PC-3 (cell line): ENCODE data around the gene OSCAR. TPM values are rescaled to one million over a fixed set of nuclear protein-coding genes. Genes with fewer than 3 reads are reported as not detected.

Experiments used
- ATAC-seq: fragments of 200-7000 bp; cut with Tn5 transposase; 2 replicates; pipeline ENCODE4 v1.9.1; 2020; ENCODE audit warnings: mild to moderate bottlenecking, moderate library complexity
- BruUV-seq: library from RNA; stranded (reverse); fragments of 400-500 nt; replicated peaks from 2 replicates; lab custom pipeline; 2021; lab: Mats Ljungman, UMichigan
- CTCF ChIA-PET: fragments of 300-600 bp; sonication (Branson Sonifier 250); formaldehyde crosslinking; loops from one replicate; lab custom pipeline; 2022; ENCODE audit warnings: antibody characterized with exemption; lab: Charles Lee
- POLR2A ChIA-PET: fragments of 300-600 bp; sonication (Branson Sonifier 250); formaldehyde crosslinking; loops from one replicate; lab custom pipeline; 2022; ENCODE audit warnings: antibody characterized with exemption; ENCODE audit not compliant: unreplicated experiment; lab: Charles Lee
- DNase-seq: peaks from one replicate; pipeline ENCODE4 v3.0.0-alpha.2; 2015
- H2AFZ ChIP-seq: fragments of 300-600 bp; sonication (generic); 2 replicates; pipeline ENCODE4 v1.6.0; 2016; ENCODE audit warnings: antibody characterized with exemption, low read length
- H3F3A ChIP-seq: fragments of 300-600 bp; sonication (generic); one replicate; pipeline ENCODE4 v1.6.0; 2017; ENCODE audit warnings: antibody characterized with exemption, low read length, control low read depth, mild to moderate bottlenecking; ENCODE audit not compliant: unreplicated experiment
- H3K27ac ChIP-seq: fragments of 300-600 bp; sonication (generic); 2 replicates; pipeline ENCODE4 v1.5.1; 2016; ENCODE audit warnings: mild to moderate bottlenecking, low read length
- H3K27me3 ChIP-seq: fragments of 300-600 bp; sonication (generic); 2 replicates; pipeline ENCODE4 v1.6.1; 2016; ENCODE audit warnings: low read length, mixed read lengths
- H3K36me3 ChIP-seq: fragments of 300-600 bp; sonication (generic); 2 replicates; pipeline ENCODE4 v1.6.1; 2016; ENCODE audit warnings: low read depth, mixed run types, low read length, mixed read lengths
- H3K4me1 ChIP-seq: fragments of 300-600 bp; sonication (generic); 2 replicates; pipeline ENCODE4 v1.5.1; 2016; ENCODE audit warnings: low read length; ENCODE audit not compliant: insufficient read depth
- H3K4me2 ChIP-seq: fragments of 300-600 bp; sonication (generic); 2 replicates; pipeline ENCODE4 v1.6.0; 2016; ENCODE audit warnings: low read length
- H3K4me3 ChIP-seq: fragments of 300-600 bp; sonication (generic); 2 replicates; pipeline ENCODE4 v1.5.1; 2016; ENCODE audit warnings: mild to moderate bottlenecking, low read length, mixed read lengths
- H3K79me2 ChIP-seq: fragments of 300-600 bp; sonication (generic); 2 replicates; pipeline ENCODE4 v1.6.1; 2017; ENCODE audit warnings: low read length, mixed read lengths
- H3K9ac ChIP-seq: fragments of 300-600 bp; sonication (generic); 2 replicates; pipeline ENCODE4 v1.6.0; 2016; ENCODE audit warnings: mild to moderate bottlenecking, low read length
- H3K9me2 ChIP-seq: fragments of 300-600 bp; sonication (generic); replicated peaks from 2 replicates; pipeline ENCODE4 v1.6.1; 2016; ENCODE audit warnings: mixed run types, low read length, mixed read lengths
- H3K9me3 ChIP-seq: fragments of 300-600 bp; sonication (generic); 2 replicates; pipeline ENCODE4 v1.6.1; 2016; ENCODE audit warnings: low read length, mixed read lengths
- H4K20me1 ChIP-seq: fragments of 300-600 bp; sonication (generic); 2 replicates; pipeline ENCODE4 v1.6.1; 2016; ENCODE audit warnings: low read length, mixed read lengths
- CTCF ChIP-seq: fragments of 300-600 bp; sonication (generic); conservative IDR thresholded peaks from 2 replicates; pipeline ENCODE4 v1.5.1; 2017; ENCODE audit warnings: antibody characterized with exemption, low read depth, mild to moderate bottlenecking, low read length
- EZH2 ChIP-seq: fragments of 300-600 bp; sonication (generic); IDR thresholded peaks from one replicate; pipeline ENCODE4 v1.6.1; 2017; ENCODE audit warnings: antibody characterized with exemption, mild to moderate bottlenecking, low read length; ENCODE audit not compliant: unreplicated experiment
- EZH2phosphoT487 ChIP-seq: fragments of 300-600 bp; sonication (generic); IDR thresholded peaks from 2 replicates; pipeline ENCODE4 v1.6.1; 2018; ENCODE audit warnings: mild to moderate bottlenecking, antibody characterized with exemption, low read length, borderline replicate concordance
- intact Hi-C: fragments of 100-400 bp; cut with micrococcal nuclease; formaldehyde crosslinking; loops from 2 replicates; pipeline ENCODE4 v1.9.0; 2023
- total RNA-seq: library from RNA; depleted of rRNA; stranded (reverse); fragments of >200 nt; gene quantifications from 2 replicates; pipeline ENCODE4 v1.2.3, GENCODE V29; 2014; rRNA removed

The OSCAR gene
- total RNA-seq, 1 experiment from 2014 or later: not detected

DNA sequence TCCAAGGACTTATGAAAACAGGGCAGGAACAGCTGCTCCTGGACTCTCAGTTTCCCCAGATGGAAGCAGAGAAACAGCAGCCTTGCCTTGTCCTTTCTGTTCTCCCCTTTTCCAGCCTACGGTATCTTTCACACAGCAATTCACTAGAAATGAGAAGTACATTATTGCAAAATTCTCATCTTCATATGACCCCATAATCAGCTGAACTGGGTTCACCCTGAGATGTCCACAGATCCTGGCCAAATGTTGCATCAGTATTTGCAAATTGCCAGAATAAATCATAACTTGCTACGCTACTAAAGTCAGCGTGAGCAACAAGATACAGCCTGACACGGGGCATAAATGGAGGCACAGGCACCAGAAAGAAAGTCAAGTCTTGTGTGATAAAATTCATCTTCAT is 53.0 kb downstream of the OSCAR start:
- BruUV-seq: no TSS peak
- Histone ChIP-seq H3K9me2 (no peaks in the 10 kb centered on the region), H3K27ac (no peak overlapping the region), H3K4me2 (no peak overlapping the region), H4K20me1 (no peaks in the 10 kb centered on the region), H3K4me3 (no peak overlapping the region), H3K27me3 (peaks cover 65% of the 10 kb centered on the region), H2AFZ (no peak overlapping the region), H3K36me3 (no peaks in the 10 kb centered on the region), H3K79me2 (no peaks in the 10 kb centered on the region), H3K4me1 (no peaks in the 10 kb centered on the region), H3F3A (no peaks in the 10 kb centered on the region), H3K9ac (no peak overlapping the region), H3K9me3 (no peaks in the 10 kb centered on the region)
- POLR2A ChIA-PET: no interaction called here
- intact Hi-C loops: no loop called here
- TF ChIP-seq CTCF: no peak
- TF ChIP-seq EZH2phosphoT487: no peak
- TF ChIP-seq EZH2: no peak
- CTCF ChIA-PET: no interaction called here
- DNase-seq (no peak), ATAC-seq (no peak)

DNA sequence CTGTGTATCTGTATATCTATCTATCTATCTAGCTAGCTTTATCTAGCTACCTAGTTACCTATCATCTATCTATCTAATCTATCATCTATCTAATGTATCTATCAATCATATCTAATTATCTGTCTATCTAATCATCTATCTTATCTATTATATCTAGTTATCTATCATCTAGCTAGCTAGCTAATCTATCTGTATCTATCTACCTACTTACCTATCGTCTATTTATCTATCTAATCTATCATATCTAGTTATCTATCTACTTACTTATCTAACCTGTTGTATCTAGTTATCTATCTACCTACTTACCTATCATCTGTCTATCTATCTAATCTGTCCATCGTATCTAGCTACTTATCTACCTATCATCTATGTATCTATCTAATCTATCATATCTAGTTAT is 54.8 kb downstream of the OSCAR start:
- intact Hi-C loops: no loop called here
- Histone ChIP-seq H3K4me3 (no peak overlapping the region), H3F3A (no peaks in the 10 kb centered on the region), H3K36me3 (no peaks in the 10 kb centered on the region), H3K9me2 (no peaks in the 10 kb centered on the region), H4K20me1 (no peaks in the 10 kb centered on the region), H3K9me3 (no peaks in the 10 kb centered on the region), H3K27me3 (peaks cover 65% of the 10 kb centered on the region), H3K9ac (no peak overlapping the region), H3K4me1 (no peaks in the 10 kb centered on the region), H3K4me2 (no peak overlapping the region), H3K79me2 (no peaks in the 10 kb centered on the region), H2AFZ (no peak overlapping the region), H3K27ac (no peak overlapping the region)
- ChIA-PET CTCF (interaction anchor here (0.6 kb wide), 1 partner anchor 155 kb away, joined by 4 read pairs; the partner anchor contains the start of gene RPS9), POLR2A (no interaction called here)
- TF ChIP-seq CTCF (no peak), EZH2 (no peak), EZH2phosphoT487 (no peak)
- DNase-seq (no peak), ATAC-seq (no peak)
- BruUV-seq: no TSS peak

Other genes with a start within 250 kb of the OSCAR start
- 58.9 and 63.5 TPM in 2 replicates for gene MYADM, start 232.9 kb downstream of the OSCAR start, total RNA-seq
- 1.5 TPM in 1 of 2 replicates, not detected in the other for gene PRKCG, start 218.6 kb downstream of the OSCAR start, total RNA-seq
- not detected in 2 replicates for gene CACNG7, start 191.5 kb downstream of the OSCAR start, total RNA-seq
- gene CACNG8, start 137.9 kb downstream of the OSCAR start, total RNA-seq: 0.15 and 0.23 TPM in 2 replicates
- gene CACNG6, start 109.2 kb downstream of the OSCAR start, total RNA-seq: 1.8 TPM in 1 of 2 replicates, not detected in the other
- not detected in 2 replicates for gene VSTM1, start 36.9 kb downstream of the OSCAR start, total RNA-seq
- gene TARM1, start 19.4 kb downstream of the OSCAR start, total RNA-seq: not detected in 2 replicates
- 91.6 and 138 TPM in 2 replicates for gene NDUFA3, start 2.1 kb upstream of the OSCAR start, total RNA-seq
- gene TFPT, start 14.9 kb upstream of the OSCAR start, total RNA-seq: 55.4 and 74.2 TPM in 2 replicates
- gene PRPF31, start 15.0 kb upstream of the OSCAR start, total RNA-seq: 170 and 196 TPM in 2 replicates
- 41.1 and 60.2 TPM in 2 replicates for gene CNOT3, start 37.0 kb upstream of the OSCAR start, total RNA-seq
- gene LENG1, start 58.9 kb upstream of the OSCAR start, total RNA-seq: 13.6 and 18.8 TPM in 2 replicates
- gene TMC4, start 72.4 kb upstream of the OSCAR start, total RNA-seq: 11.2 and 13.4 TPM in 2 replicates
- 231 and 261 TPM in 2 replicates for gene MBOAT7, start 88.8 kb upstream of the OSCAR start, total RNA-seq
- 122 and 173 TPM in 2 replicates for gene TSEN34, start 90.5 kb upstream of the OSCAR start, total RNA-seq
- 3,477 and 3,621 TPM in 2 replicates for gene RPS9, start 100.1 kb upstream of the OSCAR start, total RNA-seq
- not detected in 2 replicates for gene LILRB3, start 122.2 kb upstream of the OSCAR start, total RNA-seq
- gene LILRA6, start 142.0 kb upstream of the OSCAR start, total RNA-seq: not detected in 2 replicates
- gene LILRB5, start 156.5 kb upstream of the OSCAR start, total RNA-seq: not detected in 2 replicates
- gene LILRB2, start 180.3 kb upstream of the OSCAR start, total RNA-seq: not detected in 2 replicates
- gene LILRA5, start 212.4 kb upstream of the OSCAR start, total RNA-seq: not detected in 2 replicates
- gene LILRA4, start 238.4 kb upstream of the OSCAR start, total RNA-seq: not detected in 2 replicates